Trophoblast cell (in vitro differentiated cells and primary cell): Measurements from ENCODE around the gene HSFX2.
"Not testable (repeated sequence)": the region's sequence is repeated elsewhere in the genome, so short reads cannot be mapped to it uniquely, and the experiment has no call there.

ENCODE experiments used
- DNase-seq, 2 donors: peaks; one replicate each; pipeline ENCODE4 v3.0.0-alpha.2; 2016
- H2AFZ ChIP-seq: 2 replicates; pipeline ENCODE4 v1.6.1; 2013; ENCODE audit warnings: low read length, moderate library complexity, mild to moderate bottlenecking; ENCODE audit not compliant: insufficient read depth, poor library complexity
- H2AK5ac ChIP-seq: 2 replicates; pipeline ENCODE4 v1.6.1; 2013; ENCODE audit warnings: mild to moderate bottlenecking, low read length
- H2BK120ac ChIP-seq: 2 replicates; pipeline ENCODE4 v1.6.1; 2013; ENCODE audit warnings: low read length, mild to moderate bottlenecking, moderate library complexity; ENCODE audit not compliant: insufficient read depth, poor library complexity
- H2BK12ac ChIP-seq: 2 replicates; pipeline ENCODE4 v1.6.1; 2013; ENCODE audit warnings: mild to moderate bottlenecking, low read length, moderate library complexity
- H2BK5ac ChIP-seq: 2 replicates; pipeline ENCODE4 v1.6.1; 2013; ENCODE audit warnings: low read length, low read depth, moderate library complexity, mild to moderate bottlenecking; ENCODE audit not compliant: poor library complexity
- H3K14ac ChIP-seq: 2 replicates; pipeline ENCODE4 v1.6.1; 2013; ENCODE audit warnings: mild to moderate bottlenecking, low read length
- H3K18ac ChIP-seq: 2 replicates; pipeline ENCODE4 v1.6.1; 2013; ENCODE audit warnings: mild to moderate bottlenecking, low read length
- H3K23ac ChIP-seq: 2 replicates; pipeline ENCODE4 v1.6.1; 2013; ENCODE audit warnings: low read length
- H3K27ac ChIP-seq: 2 replicates; pipeline ENCODE4 v1.5.1; 2013; ENCODE audit warnings: low read depth, mild to moderate bottlenecking, inconsistent platforms, low read length, moderate library complexity
- H3K27me3 ChIP-seq: 2 replicates; pipeline ENCODE4 v1.6.1; 2013; ENCODE audit warnings: inconsistent platforms, mild to moderate bottlenecking, low read length, moderate library complexity; ENCODE audit not compliant: insufficient read depth
- H3K36me3 ChIP-seq, 2 experiments: 1 replicate in 1 of 2; 2 replicates in 1 of 2; pipeline ENCODE4 v1.6.1; 2013; ENCODE audit warnings: low read length in 2 of 2, mild to moderate bottlenecking in 2 of 2, moderate library complexity in 1 of 2; ENCODE audit not compliant: insufficient read depth in 2 of 2, control insufficient read depth in 1 of 2
- H3K4ac ChIP-seq: 2 replicates; pipeline ENCODE4 v1.6.1; 2013; ENCODE audit warnings: low read depth, mild to moderate bottlenecking, low read length, moderate library complexity
- H3K4me1 ChIP-seq, 2 experiments: 1 replicate in 1 of 2; 2 replicates in 1 of 2; pipeline ENCODE4 v1.6.1; 2013; ENCODE audit warnings: low read length in 2 of 2, mild to moderate bottlenecking in 2 of 2, moderate library complexity in 1 of 2; ENCODE audit not compliant: insufficient read depth in 2 of 2, control insufficient read depth in 1 of 2
- H3K4me2 ChIP-seq: 2 replicates; pipeline ENCODE4 v1.6.1; 2013; ENCODE audit warnings: inconsistent platforms, mild to moderate bottlenecking, low read length, moderate library complexity
- H3K4me3 ChIP-seq: 2 replicates; pipeline ENCODE4 v1.5.1; 2013; ENCODE audit warnings: mild to moderate bottlenecking, low read depth, low read length, inconsistent platforms
- H3K79me1 ChIP-seq: one replicate; pipeline ENCODE4 v1.6.1; 2013; ENCODE audit warnings: low read length
- H3K79me2 ChIP-seq: 2 replicates; pipeline ENCODE4 v1.6.1; 2013; ENCODE audit warnings: low read length, mild to moderate bottlenecking; ENCODE audit not compliant: control insufficient read depth, insufficient read depth, poor library complexity
- H3K9ac ChIP-seq: 2 replicates; pipeline ENCODE4 v1.6.1; 2013; ENCODE audit warnings: mild to moderate bottlenecking, low read length
- H3K9me3 ChIP-seq: 2 replicates; pipeline ENCODE4 v1.6.1; 2013; ENCODE audit warnings: low read depth, mild to moderate bottlenecking, control low read depth, inconsistent platforms, low read length; ENCODE audit not compliant: insufficient read depth
- H4K12ac ChIP-seq: 2 replicates; pipeline ENCODE4 v1.6.1; 2013; ENCODE audit warnings: low read depth, mild to moderate bottlenecking, low read length, moderate library complexity
- H4K8ac ChIP-seq: 2 replicates; pipeline ENCODE4 v1.6.1; 2013; ENCODE audit warnings: low read depth, mild to moderate bottlenecking, low read length, moderate library complexity
- H4K91ac ChIP-seq: one replicate; pipeline ENCODE4 v1.6.1; 2013; ENCODE audit warnings: low read depth, mild to moderate bottlenecking, low read length, moderate library complexity
- WGBS: extraction: QIAGEN DNeasy Blood & Tissue Kit; methylation state at CpG from one replicate; pipeline ENCODE4 v1.1.7; 2013; ENCODE audit warnings: missing lambda C conversion rate; ENCODE audit not compliant: insufficient read length, insufficient coverage; ENCODE audit errors: extremely low coverage; 5-methylcytosine and 5-hydroxymethylcytosine counted together

Gene HSFX2

DNA sequence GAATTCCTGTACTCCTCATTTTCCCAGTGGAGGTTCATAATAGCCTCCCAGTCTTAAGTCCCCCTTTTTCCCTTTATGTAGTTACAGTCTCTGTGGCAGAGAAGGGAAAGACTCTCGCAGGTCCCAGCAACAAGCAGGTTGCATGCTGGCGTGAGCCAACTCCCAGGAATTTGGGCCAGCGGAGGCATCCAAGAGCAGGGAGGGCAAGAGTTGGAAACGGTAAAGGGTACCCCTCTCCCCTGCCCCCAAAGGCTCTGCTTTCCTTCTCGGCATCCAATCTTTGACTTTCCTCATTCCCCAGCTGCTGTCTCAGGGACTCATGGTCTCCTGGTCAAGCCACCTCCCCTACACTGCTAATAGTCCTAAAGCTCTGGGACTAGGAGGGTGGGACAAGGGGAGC, 15.4 kb upstream of the HSFX2 start:
- no CpG with 5 or more reads among the region's 5 CpGs for WGBS

DNA sequence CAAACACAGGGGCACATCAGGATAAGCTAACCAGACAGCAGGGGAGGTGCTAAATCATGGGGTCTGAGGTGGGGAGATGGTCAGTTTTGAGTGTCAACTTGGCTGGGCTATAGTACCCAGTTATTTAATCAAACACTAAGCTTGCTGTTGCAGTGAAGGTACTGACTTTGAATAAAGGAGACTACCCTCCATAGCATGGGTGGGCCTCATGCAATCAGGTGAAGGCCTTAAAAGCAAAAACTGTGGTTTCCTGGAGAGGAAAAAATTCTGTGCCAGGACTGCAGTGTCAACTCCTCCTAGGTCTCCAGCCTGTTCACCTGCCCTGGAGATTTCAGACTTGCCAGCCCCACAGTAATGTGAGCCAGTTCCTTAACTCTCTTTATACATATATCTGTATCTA, 12.6 kb upstream of the HSFX2 start:
- Histone ChIP-seq H2AK5ac (no peak overlapping the region), H4K8ac (no peak overlapping the region), H2BK12ac (no peak overlapping the region), H3K4me1 (peaks cover 3 to 5% of the 10 kb centered on the region in 2 experiments), H4K12ac (no peak overlapping the region), H3K18ac (no peak overlapping the region), H3K4me3 (no peak overlapping the region), H3K27me3 (no peaks in the 10 kb centered on the region), H3K9ac (no peak overlapping the region), H3K79me1 (no peaks in the 10 kb centered on the region), H3K4ac (no peak overlapping the region), H3K9me3 (no peaks in the 10 kb centered on the region), H4K91ac (no peak overlapping the region), H3K4me2 (no peak overlapping the region), H3K27ac (no peak overlapping the region), H3K23ac (no peak overlapping the region), H2BK5ac (no peak overlapping the region), H2BK120ac (no peak overlapping the region), H2AFZ (no peak overlapping the region), H3K79me2 (no peaks in the 10 kb centered on the region), H3K14ac (no peak overlapping the region), H3K36me3 (no peaks in the 10 kb centered on the region)
- no peak for DNase-seq

More for the DNA sequence above, 15.4 kb upstream of the HSFX2 start:
- H4K91ac ChIP-seq, result no peak overlapping the region
- H3K23ac ChIP-seq, result no peak overlapping the region
- H3K4me1 ChIP-seq, result peaks cover 3 to 5% of the 10 kb centered on the region in 2 experiments
- no peaks in the 10 kb centered on the region for H3K9me3 ChIP-seq
- no peak overlapping the region for H2BK5ac ChIP-seq
- no peak overlapping the region for H3K18ac ChIP-seq
- H3K14ac ChIP-seq, result no peak overlapping the region
- no peak overlapping the region for H2AFZ ChIP-seq
- no peak overlapping the region for H3K4me2 ChIP-seq
- H3K27ac ChIP-seq, result no peak overlapping the region
- peak in 1 of 2 donors; percentile 10 for DNase-seq
- no peak overlapping the region for H2BK120ac ChIP-seq
- H2AK5ac ChIP-seq, result no peak overlapping the region
- no peak overlapping the region for H3K4ac ChIP-seq
- H4K8ac ChIP-seq, result no peak overlapping the region
- no peaks in the 10 kb centered on the region for H3K27me3 ChIP-seq
- H3K79me1 ChIP-seq, result no peaks in the 10 kb centered on the region
- no peak overlapping the region for H3K9ac ChIP-seq
- H2BK12ac ChIP-seq, result no peak overlapping the region
- no peaks in the 10 kb centered on the region for H3K36me3 ChIP-seq
- no peak overlapping the region for H4K12ac ChIP-seq
- H3K4me3 ChIP-seq, result no peak overlapping the region
- H3K79me2 ChIP-seq, result no peaks in the 10 kb centered on the region

DNA sequence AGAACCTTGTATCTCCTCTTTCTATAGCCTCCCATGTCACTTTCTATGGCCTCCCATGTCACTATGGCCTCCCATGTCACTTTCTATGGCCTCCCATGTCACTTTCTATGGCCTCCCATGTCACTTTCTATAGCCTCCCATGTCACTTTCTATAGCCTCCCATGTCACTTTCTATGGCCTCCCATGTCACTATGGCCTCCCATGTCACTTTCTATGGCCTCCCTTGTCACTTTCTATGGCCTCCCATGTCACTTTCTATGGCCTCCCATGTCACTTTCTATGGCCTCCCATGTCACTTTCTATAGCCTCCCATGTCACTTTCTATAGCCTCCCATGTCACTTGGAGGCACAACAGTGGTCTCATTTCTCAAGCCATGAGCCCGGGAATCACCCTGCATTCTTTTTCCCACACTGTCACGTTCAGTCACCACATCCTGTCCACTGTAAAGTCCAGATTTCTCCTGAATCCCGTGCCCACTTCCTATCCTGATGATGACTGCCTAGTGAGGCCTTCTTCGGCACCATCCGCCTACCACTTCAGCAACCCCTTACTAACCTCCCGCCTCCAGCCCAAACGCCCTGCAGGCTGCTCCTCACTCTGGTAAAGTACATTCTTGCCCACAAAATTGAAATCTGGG, 10.3 kb upstream of the HSFX2 start:
- not testable (repeated sequence) for H3K36me3 ChIP-seq, H3K9me3 ChIP-seq, H3K4me3 ChIP-seq, H3K79me2 ChIP-seq, H3K79me1 ChIP-seq, H2AK5ac ChIP-seq, DNase-seq, H3K4me1 ChIP-seq, H3K14ac ChIP-seq, H3K4ac ChIP-seq, H2BK120ac ChIP-seq, H3K27ac ChIP-seq, H2BK5ac ChIP-seq, H2AFZ ChIP-seq, H3K27me3 ChIP-seq, H3K18ac ChIP-seq, H3K23ac ChIP-seq, H4K91ac ChIP-seq, H3K4me2 ChIP-seq, H3K9ac ChIP-seq, H4K12ac ChIP-seq, H4K8ac ChIP-seq, H2BK12ac ChIP-seq
- WGBS, result no CpG with 5 or more reads among the region's 7 CpGs

DNA sequence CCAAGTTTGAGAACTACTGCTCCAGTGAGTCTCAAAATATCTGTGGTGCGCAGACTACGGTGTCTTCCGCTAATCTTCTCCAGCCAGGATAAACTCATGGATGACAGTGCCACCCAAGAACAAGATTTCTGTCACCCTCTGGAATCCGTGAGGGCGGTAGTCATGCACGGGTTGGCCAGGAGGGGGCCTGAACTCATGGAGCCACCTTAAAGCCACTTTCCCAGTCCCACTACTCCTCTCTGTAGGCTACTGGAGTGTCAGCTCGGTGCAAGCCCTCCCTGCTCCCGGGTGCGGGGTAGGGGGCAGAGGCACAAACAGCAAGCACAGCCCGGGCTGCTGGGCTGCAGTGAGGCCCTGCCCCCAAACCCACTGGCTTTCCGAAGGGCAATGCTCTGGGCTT, 3.5 kb upstream of the HSFX2 start:
- H3K4me1 ChIP-seq, H3K36me3 ChIP-seq, H3K4me2 ChIP-seq, H3K18ac ChIP-seq, H4K12ac ChIP-seq, H2BK12ac ChIP-seq, DNase-seq, H3K27ac ChIP-seq, H4K91ac ChIP-seq, H2BK120ac ChIP-seq, H3K79me2 ChIP-seq, H3K79me1 ChIP-seq, H2AK5ac ChIP-seq, H3K4me3 ChIP-seq, H3K14ac ChIP-seq, H3K4ac ChIP-seq, H2AFZ ChIP-seq, H3K27me3 ChIP-seq, H3K9me3 ChIP-seq, H2BK5ac ChIP-seq, H3K23ac ChIP-seq, H4K8ac ChIP-seq, H3K9ac ChIP-seq: not testable (repeated sequence)
- WGBS, result no CpG with 5 or more reads among the region's 11 CpGs
